NK-92 (cell line): ENCODE measurements around the gene MBOAT2.
"Not testable (repeated sequence)": the region's sequence is repeated elsewhere in the genome, so short reads cannot be mapped to it uniquely, and the experiment has no call there.

Source experiments
- DNase-seq: peaks from one replicate; lab custom pipeline; 2025; ENCODE audit not compliant: unreplicated experiment; lab: John Stamatoyannopoulos, UW

The MBOAT2 gene, protein sequence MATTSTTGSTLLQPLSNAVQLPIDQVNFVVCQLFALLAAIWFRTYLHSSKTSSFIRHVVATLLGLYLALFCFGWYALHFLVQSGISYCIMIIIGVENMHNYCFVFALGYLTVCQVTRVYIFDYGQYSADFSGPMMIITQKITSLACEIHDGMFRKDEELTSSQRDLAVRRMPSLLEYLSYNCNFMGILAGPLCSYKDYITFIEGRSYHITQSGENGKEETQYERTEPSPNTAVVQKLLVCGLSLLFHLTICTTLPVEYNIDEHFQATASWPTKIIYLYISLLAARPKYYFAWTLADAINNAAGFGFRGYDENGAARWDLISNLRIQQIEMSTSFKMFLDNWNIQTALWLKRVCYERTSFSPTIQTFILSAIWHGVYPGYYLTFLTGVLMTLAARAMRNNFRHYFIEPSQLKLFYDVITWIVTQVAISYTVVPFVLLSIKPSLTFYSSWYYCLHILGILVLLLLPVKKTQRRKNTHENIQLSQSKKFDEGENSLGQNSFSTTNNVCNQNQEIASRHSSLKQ

DNA sequence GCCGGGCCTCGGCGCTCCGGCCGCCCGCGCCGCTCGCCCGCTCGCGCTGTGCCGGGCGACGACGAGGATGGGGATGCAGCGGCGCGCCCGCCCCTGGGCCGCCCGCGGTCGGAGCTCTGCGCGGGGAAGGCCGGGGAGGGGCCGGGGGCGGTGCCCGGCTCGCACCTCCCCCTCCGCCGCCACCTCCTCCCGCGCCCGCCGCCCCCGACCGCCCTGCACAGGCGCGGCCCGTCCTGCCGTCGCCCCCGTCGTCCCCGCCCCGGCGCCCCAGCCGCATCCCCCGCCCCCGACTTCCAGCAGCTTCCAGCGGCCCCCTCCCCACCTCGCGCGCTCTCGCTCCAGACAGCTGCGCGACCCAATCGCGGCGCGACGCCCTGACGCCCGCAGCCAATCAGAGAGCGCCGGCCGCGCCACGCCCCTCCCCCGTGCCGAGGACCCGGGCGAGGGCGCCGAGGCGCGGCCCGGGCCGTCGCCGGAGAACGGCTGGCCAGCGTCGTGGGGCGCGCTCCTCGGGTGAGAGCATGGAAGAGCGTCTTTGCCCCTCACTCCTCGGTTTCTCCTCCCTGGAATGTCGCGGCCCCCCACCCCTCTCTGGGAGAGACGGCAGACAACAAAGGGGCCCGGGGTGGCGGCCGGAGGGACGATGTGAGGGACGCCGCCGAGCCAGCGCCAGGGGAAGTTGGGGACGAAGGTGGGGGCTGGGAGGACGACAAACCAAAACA lies at the start of gene MBOAT2:
TSS of gene MBOAT2 (minus strand) at position 69 of the 722 bp plus-strand sequence. CDS start 70 bp downstream, outside the sequence.
- DNase-seq = no peak

DNA sequence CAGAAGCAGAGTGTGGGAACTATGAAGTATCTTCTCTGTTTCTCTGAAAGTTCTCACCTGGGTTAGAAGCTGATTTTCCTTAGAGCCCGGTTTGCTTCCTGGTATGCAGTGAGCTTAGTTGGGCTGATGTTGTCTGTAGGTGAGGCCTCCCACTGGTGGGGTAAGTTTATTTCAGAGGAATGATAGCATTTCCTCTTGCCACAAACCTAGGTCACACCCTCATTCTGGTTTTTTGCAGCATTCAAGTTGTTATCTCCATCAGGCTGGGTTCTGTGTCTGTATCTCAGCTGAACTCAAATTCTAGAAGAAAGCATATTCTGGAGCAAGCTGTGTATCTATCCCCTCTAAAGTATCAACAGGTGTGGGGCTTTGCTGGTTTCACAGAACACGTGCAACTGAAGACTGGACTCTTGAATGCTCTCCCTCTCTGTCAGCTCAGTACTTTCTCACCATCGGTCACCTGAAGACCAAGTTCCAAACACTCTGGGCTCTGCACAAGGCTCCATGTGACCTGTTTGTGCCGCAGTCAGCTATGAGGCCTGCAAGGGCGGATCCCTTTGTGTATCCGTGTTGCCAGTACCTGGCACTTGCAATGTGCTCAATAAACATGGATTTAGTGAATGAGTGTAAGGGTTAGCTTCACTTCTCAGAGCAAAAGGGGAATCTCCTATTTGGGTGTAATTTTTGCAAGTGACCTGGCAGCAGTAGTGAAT lies 49.5 kb upstream of the MBOAT2 start:
- DNase-seq = no peak

DNA sequence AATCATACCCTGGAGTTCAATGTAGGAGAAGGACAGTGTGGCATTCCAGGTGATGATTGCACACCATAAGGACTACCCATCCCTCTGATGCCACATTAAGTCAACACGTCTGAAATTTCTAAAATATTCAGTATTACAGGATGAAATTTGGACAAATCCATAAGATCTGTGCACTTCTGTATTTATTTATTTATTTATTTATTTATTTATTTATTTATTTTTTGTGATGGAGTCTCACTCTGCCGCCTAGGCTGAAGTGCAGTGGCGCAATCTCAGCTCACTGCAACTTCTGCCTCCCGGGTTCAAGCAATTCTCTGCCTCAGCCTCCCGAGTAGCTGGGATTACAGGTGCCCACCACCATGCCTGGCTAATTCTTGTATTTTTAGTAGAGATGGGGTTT lies 48.0 kb upstream of the MBOAT2 start:
- not testable (repeated sequence) for DNase-seq

DNA sequence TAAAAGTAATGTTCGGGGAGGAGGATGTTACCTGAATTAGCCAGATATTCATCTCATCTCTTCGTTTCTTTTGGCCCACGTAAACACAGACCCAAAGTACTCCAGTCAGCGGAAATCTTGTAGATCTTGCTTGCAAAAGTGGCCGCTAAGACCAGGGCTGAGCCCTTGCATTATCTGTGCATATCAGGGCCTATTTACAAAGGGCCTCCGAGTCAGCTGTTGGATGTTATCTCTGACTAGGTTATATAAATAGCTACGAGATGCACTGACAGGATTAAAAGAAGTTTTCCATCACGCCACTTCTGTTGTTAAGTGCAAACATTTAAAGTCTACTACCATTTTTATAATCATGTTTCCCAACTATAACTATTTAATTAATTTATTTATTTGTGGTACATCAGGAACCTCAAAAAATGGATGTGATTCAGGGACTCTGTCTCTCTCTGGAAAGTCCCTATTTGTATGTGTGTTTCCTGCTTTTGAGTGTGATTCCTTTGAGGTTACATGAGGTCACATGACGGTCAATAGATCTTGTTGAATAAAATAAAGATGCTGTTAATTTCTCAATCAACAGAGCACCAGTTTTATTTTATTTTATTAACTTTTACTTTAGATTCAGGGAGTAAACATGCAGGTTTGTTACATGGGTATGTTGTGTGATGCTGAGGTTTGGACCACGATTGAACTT lies 46.8 kb upstream of the MBOAT2 start:
- no peak for DNase-seq

DNA sequence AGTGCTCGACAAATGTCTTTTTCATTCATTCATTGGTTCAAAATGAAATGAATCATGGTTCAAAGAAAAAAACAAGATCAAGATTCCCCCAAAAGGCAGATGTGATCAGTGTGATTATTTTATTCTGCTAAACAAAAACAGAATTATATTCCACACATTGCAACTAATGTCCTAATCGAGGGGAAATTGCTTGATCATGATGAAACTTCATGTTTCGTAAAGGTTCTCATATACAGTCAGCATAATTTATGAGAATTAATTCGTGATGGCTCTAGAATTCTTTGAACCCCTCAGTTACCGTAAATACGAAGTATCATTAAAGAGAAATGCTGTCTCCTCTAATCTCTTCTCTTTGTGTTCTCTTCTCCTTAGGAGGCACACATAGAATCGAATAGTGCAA lies 42.1 kb upstream of the MBOAT2 start:
- no peak for DNase-seq

DNA sequence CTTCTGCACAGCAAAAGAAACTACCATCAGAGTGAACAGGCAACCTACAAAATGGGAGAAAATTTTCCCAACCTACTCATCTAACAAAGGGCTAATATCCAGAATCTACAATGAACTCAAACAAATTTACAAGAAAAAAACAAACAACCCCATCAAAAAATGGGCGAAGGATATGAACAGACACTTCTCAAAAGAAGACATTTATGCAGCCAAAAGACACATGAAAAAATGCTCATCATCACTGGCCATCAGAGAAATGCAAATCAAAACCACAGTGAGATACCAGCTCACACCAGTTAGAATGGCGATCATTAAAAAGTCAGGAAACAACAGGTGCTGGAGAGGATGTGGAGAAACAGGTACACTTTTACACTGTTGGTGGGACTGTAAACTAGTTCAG lies 40.0 kb upstream of the MBOAT2 start:
- DNase-seq = not testable (repeated sequence)

DNA sequence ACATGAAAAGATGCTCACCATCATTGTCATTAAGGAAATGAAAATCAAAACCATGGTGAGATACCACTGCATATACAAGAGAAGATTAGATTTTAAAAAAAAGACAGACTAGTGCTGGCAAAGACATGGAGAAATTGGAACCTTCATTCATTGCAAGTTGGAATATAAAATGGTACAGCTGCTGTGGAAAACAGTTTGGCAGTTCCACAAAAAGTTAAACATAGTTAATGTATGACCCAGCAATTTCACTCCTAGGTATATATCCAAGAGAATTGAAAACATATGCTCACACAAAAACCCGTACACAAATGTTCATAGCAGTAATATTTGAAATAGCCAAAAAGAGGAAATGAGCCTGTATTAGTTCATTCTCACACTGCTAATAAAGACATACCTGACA lies 33.7 kb upstream of the MBOAT2 start:
- no peak for DNase-seq

DNA sequence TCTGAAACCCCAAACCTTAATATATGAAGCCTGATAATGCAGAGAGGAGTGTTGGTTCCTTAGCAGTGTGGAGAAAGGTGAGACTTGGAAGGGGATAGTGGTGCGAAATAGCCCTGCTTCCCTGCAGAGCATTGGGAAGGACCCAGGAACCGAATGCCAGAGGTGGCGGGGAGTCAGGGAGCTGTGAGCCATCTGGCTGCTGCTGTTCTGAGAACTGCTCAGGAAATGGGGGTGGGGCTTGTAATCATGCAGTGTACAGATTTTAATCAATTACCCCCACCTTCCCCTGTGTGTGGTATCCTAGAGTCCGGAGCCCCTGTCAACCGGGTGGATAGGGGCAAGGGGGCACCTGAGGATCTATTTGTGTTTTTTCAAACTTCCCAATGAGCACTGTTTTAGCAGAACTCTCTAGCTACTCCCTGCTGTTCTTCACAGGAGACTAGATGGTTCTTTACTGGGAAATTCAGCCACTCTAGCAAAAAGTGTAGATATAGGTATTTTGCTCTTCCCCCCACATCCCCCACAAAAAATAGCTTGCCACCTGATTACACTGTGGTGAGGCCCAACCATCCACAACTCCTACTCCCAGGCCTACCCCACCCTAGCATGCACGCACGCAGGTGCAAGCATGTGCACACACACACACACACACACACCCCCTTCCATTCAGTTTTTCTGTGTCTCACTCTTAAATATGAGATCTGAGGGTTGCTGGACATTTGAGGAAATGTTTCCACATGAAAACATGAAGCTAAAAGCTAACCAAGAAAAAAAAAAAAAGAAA lies 30.1 kb upstream of the MBOAT2 start:
- no peak for DNase-seq

DNA sequence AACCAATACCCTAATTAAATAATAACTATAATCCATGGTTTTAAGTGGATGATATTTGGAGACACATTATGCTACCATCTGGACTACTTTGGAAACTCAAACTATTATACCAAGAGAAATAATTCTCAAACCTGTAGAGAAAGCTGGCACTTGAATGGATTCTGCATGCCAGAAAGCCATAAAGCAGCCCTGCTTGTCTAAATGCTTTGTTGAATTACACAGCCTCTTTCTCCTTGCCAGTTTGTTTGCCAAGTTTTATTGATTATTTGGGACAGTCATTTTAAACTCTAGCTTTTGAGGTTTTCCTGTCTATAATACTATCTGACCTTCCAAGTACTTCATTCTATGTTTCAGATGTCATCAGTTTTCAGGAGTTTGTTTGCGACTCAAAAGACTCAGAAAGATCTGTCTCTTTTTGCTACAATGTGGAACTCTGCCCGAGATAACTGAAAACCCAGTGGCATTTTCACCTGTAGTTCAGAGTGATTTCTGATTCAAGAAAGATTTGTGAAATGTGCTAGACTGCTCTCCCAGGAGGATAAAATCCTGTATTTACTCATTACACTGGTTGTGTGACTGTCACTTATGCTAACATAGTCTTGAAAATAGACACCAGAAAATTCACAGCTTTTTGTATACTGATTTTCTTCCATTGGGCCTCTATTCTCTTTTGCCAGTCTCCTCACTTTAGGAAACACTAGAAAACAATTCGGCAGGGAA lies 29.2 kb upstream of the MBOAT2 start:
- DNase-seq = no peak

DNA sequence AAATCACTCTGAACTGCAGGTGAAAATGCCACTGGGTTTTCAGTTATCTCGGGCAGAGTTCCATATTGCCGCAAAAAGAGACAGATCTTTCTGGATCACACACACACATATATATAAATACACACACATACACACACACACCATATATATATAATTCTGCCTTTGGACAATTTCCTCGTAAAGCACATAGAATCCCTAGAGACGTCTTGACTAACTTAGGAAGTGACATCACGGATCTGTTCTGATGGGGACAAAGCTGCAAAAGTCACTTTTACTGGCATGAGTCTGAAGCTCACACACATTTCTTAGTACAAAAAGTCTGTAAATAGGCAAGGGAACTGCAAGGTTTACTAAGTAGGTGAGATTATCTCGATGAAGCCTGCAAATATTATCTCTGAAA lies 28.6 kb upstream of the MBOAT2 start:
- no peak for DNase-seq

DNA sequence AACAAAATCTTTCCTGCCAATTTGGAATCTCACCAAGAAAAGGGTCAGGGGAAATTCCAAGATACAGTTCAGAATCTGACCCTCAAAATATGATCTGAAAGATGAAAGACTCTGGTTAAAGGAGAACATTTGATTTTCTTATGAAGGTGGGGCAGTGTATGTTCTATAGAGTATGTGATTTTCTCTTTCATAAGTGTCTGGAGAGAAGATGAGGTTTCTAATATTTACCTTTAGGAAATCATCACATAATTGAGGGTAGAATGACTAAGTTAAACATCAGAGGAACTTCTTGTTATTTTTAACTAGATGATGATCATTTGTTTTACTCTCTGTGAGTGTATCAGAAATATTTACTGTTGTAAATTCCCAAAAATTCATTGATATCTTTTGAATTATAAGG lies 27.8 kb upstream of the MBOAT2 start:
- no peak for DNase-seq

DNA sequence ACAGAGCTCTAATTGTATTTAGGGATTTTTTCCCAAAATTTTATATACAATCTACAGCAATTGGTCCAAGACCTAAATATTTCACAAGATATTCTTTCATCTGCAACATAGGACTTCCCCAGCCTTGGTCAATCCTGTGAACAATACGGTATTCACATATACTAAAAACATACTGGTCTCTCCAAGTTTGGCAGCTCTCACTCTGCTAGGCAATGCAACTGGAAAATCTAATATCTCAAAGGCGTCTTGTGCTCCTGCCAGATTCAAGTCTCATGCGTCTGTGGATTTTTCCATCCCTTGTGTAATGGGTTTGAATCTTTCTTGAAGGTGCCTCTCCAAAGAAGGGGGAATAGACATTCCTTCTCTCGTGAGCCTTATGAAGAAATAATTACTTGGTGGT lies 27.4 kb upstream of the MBOAT2 start:
- no peak for DNase-seq

DNA sequence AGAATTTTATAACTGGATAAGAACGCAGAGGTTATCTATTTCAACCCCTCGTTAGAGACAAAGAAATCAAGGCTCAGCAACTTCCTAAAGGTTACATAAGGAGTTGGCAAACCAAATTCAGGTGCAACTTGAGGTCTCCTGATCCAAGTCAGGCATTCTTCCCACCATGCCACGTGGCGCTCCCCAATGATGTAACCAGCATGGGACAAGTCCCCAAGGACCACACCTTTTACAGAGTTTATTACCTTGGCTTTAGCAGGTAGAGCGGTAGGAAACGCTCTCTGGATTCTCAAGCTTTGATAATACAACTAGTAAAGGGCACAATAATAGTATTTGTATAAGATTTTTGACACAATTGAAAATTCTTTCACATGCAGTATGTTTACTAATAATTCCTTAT lies 26.7 kb upstream of the MBOAT2 start:
- DNase-seq = no peak

DNA sequence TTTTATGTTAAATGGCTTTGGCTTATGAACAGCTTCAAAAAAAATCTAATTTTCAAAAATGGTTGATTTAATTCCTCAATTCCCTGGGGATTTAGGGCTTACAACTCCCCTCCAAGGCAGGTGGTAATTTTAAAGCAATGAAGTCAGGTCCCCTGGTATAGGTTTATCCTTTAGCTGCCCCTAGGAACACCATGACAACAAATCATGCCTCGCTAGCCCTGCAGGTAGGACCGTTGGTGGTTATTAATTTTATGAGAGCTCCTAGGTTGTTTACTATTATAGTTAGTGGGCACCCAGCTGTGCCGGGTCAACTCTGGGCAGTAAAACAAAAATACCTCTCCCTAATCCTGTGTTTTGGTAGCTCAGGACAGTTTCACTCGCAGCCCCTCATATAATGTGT lies 26.2 kb upstream of the MBOAT2 start:
- no peak for DNase-seq

DNA sequence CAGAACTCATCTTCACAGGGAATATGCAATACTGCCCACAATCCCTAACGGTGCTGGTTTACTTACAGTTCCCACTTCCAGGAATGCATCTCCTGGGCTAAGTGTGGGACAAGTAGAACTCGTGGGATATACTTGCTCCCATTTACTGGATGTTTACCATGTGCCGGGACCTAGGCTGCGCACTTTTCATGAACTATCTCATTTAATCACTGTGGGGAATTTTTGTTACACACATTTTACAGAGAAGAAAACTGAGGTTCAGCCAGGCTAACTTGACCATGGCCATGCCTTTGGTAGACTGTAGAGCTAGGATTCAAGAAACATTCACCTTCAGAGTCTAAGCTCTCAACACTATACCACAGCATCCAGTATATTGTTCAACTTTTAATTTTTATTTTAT lies 24.4 kb upstream of the MBOAT2 start:
- no peak for DNase-seq

DNA sequence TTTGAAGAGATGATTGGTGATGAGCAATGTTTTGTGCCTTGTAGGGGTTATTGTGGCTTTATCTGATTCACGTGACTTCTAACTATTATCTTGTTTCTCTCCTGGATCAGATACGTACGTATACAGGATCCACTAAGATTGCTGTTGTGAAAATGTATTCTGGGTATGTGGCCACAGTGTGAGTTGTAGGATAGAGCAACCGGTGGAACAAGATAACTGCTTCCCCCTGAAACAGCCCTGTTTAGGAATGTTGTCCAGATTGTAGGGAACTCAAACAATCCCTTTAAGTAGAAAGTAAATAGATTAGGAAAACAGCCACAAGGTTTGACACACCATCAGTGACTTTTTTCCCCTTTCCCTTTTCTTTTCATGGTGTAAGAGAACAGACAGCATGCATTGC lies 22.3 kb upstream of the MBOAT2 start:
- DNase-seq = no peak

DNA sequence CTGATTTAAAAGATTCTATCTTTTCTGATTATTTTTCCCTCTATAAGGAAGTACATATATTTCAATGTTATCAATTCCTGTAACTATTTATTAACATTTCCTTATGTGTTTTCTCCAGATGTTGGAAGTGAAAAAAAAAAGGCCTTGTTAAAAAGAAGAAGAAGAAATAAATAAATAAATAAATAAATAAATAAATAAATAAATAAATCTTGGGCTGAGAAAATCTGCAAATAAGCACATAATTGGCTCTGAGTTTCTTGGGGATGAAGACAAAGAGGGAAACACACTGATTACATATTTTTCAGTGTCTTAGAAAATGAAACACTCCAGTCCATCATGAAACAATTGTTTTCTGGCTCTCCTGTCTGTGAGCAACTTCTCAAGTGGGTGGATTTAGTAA lies 21.1 kb upstream of the MBOAT2 start:
- DNase-seq = no peak

DNA sequence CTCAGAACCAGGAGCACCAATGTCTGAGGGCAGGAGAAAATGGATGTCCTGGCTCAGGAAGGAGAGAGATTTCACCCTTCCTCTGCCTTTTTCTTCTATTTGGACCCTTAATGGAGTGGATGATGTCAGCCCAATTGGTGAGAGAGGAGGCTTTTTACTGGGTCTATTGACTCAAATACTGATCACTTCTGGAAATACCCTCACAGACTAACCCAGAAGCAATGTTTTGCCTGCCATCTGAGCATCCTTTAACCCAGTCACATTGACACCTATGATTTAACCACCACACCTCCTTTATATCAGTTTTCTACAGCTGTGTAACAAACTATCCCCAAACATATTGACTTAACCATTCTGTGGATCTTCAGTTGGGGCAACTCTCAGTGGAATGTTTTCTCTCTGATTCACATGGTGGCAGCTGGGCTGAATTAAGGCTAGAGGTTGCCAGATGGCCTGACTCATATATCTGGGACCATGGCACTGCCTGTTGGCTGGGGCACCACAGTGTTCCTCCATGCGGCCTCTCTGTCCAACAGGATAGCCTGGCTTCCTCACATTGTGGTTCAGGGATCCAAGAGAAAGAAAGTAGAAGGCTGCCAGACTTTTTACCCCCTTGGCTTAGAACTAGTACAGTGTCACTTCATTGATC lies 18.2 kb upstream of the MBOAT2 start:
- no peak for DNase-seq

DNA sequence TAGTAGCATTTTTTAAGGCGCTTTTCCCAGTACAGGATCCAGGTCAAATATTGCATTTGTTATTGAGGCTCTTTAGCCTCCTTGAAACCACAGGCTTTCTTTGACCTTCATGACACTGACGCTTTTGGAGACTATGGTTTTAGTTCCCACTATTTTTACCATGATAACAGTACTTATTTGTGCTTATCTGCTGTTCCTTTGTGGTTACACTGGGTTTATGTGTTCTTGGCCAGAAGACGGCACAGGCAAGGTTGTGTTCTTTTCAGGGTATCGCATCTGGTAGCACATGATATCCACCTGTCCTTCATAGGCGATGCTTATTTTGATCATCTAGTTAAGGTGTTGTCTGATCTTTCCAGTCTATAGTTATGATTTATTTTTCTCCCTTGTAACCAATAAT lies 16.8 kb upstream of the MBOAT2 start:
- DNase-seq = no peak
